ENCODE measurements around the gene SEC61B.

Gene SEC61B

DNA sequence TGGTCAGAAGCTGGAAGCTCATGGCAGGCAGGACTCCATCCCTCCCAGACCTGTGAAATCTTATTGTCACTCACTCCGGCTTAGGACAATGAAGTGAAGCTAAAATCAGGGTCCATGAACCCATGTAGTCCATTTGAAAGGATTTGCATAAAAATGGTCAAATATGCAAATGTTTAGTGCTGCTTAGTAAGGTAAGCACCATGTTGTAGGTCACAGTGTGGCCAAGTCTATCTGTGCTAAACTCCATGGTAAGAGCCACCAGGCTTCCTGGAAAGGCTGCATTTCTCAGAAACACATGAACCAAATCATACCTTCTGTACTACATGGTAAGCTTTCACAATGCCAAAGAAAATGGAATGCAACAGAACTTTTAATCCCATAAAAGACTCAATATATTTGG, 6.0 kb upstream of the SEC61B start:
- peaks cover 5% of the 10 kb centered on the region for H3K36me3 ChIP-seq (ENCODE audit: control insufficient read depth, insufficient read depth, low read length)
- 86 to 100% methylated on average over 1 of the region's 1 CpG for WGBS, 2 experiments
- H3K4me1 ChIP-seq (ENCODE audit: control insufficient read depth, insufficient read depth, low read length): peaks cover 5% of the 10 kb centered on the region
- no peak overlapping the region for H3K4me3 ChIP-seq (ENCODE audit: insufficient read depth, low read depth, low read length)
- H3K27ac ChIP-seq (ENCODE audit: insufficient read depth, low read depth, low read length, poor library complexity, severe bottlenecking): no peak overlapping the region
- H3K27me3 ChIP-seq (ENCODE audit: control insufficient read depth, insufficient read depth, low read length, poor library complexity, severe bottlenecking): no peaks in the 10 kb centered on the region
- no peaks in the 10 kb centered on the region for H3K9me3 ChIP-seq (ENCODE audit: control insufficient read depth, low read length)

DNA sequence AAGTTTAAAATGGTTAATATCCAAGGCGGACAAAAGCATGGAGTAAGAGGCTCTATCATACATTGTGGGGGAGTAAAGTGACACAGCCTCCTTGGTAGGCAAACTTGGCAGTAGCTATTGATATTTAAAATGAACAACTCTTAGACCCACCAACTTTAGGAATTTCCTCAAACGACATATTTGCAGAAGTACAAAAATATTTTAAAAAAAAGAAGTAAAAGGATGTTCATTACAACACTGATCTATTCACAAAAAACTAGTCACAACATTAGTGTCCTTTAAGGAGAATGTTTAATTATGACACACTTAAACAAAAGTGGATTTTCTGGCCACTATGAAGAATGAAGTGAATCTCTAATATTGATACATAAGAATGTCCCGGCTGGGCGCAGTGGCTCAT, 2.1 kb upstream of the SEC61B start:
- Histone ChIP-seq H3K27me3 (ENCODE audit: control insufficient read depth, insufficient read depth, low read length, poor library complexity, severe bottlenecking) (no peaks in the 10 kb centered on the region), H3K27ac (ENCODE audit: insufficient read depth, low read depth, low read length, poor library complexity, severe bottlenecking) (no peak overlapping the region), H3K36me3 (ENCODE audit: control insufficient read depth, insufficient read depth, low read length) (peaks cover 5% of the 10 kb centered on the region), H3K4me3 (ENCODE audit: insufficient read depth, low read depth, low read length) (no peak overlapping the region), H3K4me1 (ENCODE audit: control insufficient read depth, insufficient read depth, low read length) (peaks cover 5% of the 10 kb centered on the region), H3K9me3 (ENCODE audit: control insufficient read depth, low read length) (no peaks in the 10 kb centered on the region)
- 89% methylated on average over 3 to 4 of the region's 4 CpGs for WGBS, 2 experiments

DNA sequence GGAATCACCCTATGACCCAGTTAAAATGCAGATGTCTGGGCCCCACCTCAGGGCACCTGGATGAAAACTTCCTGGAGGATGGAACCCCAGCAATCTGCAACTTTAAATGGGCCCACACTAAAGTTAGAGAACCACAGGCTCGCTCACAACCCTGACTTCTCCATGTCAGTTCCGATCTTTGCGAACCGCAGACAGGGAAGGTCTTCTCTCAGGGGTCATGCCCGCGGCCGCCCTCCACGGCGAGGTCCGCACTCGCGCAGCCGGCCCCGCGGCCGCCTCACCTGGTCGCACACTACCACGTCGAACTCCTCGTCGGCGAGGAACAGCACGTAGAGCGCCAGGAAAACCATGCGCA, 839 bp upstream of the SEC61B start:
- Histone ChIP-seq H3K9me3 (ENCODE audit: control insufficient read depth, low read length) (no peaks in the 10 kb centered on the region), H3K4me3 (ENCODE audit: insufficient read depth, low read depth, low read length) (peak overlapping the region; percentile 94), H3K4me1 (ENCODE audit: control insufficient read depth, insufficient read depth, low read length) (peaks cover 5% of the 10 kb centered on the region), H3K27me3 (ENCODE audit: control insufficient read depth, insufficient read depth, low read length, poor library complexity, severe bottlenecking) (no peaks in the 10 kb centered on the region), H3K27ac (ENCODE audit: insufficient read depth, low read depth, low read length, poor library complexity, severe bottlenecking) (peak overlapping the region; percentile 99), H3K36me3 (ENCODE audit: control insufficient read depth, insufficient read depth, low read length) (peaks cover 5% of the 10 kb centered on the region)
- 0% methylated on average over 25 of the region's 25 CpGs for WGBS, 2 experiments

DNA sequence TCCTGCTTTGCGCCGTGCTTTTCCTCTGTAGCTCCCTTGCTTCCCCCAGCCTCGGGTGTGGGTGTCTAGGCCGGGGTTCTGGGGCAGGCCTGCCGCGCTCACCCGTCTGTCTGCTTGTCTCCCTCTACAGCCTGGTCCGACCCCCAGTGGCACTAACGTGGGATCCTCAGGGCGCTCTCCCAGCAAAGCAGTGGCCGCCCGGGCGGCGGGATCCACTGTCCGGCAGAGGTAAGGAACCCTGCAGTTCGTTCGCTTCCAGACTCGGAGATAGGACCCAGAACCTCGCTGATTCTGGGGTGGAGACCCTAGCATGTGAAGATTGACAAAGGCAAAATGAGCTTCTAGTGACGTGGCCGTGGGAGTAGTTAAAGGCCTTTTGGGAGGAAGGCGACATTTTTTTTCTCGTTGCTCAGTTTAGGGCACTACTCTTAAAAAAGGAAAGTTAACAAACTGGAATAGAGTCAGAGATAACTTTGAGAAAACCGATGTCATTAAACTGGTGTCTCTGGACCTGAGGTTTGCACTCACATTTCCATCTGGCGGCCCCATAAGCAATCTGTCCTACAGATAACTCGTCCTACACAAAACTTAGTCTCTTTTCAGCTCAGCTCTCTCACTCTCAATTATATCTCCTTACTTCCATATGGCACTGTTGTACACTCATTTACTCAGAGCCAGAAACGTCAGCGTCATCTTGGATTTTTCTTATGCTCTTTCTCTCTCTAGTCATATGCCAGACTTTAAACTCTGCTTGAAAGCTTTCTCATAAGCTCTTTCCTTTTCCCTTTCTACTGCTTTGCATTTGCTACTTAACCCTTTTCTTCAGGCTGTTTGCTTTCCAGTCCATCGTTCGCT, 561 bp downstream of the SEC61B start:
- Histone ChIP-seq H3K4me3 (ENCODE audit: insufficient read depth, low read depth, low read length) (peak overlapping the region; percentile 94), H3K27me3 (ENCODE audit: control insufficient read depth, insufficient read depth, low read length, poor library complexity, severe bottlenecking) (no peaks in the 10 kb centered on the region), H3K9me3 (ENCODE audit: control insufficient read depth, low read length) (no peaks in the 10 kb centered on the region), H3K4me1 (ENCODE audit: control insufficient read depth, insufficient read depth, low read length) (peaks cover 5% of the 10 kb centered on the region), H3K27ac (ENCODE audit: insufficient read depth, low read depth, low read length, poor library complexity, severe bottlenecking) (peak overlapping the region; percentile 99), H3K36me3 (ENCODE audit: control insufficient read depth, insufficient read depth, low read length) (peaks cover 5% of the 10 kb centered on the region)
- WGBS, 2 experiments: 14% methylated on average over 30 of the region's 30 CpGs

DNA sequence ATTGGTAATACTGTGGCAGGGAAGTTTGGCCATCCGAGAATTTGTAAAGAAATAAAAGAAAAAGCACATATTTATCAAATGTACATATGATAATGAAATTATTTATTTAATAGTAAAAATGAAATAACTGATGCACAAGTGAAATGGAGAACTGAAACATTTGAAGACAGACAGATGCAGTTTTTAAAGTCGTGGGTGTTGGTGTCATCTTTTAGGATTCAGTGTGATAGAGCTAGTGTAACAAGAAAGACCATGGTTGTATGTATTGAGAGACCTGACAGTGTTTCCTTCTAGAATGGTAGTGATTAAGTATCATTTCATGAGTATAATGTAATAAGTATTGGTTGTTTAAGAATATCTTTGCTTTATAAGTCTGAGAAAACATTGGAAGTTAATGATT, 2.4 kb downstream of the SEC61B start:
- Histone ChIP-seq H3K36me3 (ENCODE audit: control insufficient read depth, insufficient read depth, low read length) (peaks cover 6% of the 10 kb centered on the region), H3K27me3 (ENCODE audit: control insufficient read depth, insufficient read depth, low read length, poor library complexity, severe bottlenecking) (no peaks in the 10 kb centered on the region), H3K9me3 (ENCODE audit: control insufficient read depth, low read length) (no peaks in the 10 kb centered on the region), H3K4me3 (ENCODE audit: insufficient read depth, low read depth, low read length) (no peak overlapping the region), H3K4me1 (ENCODE audit: control insufficient read depth, insufficient read depth, low read length) (peaks cover 5% of the 10 kb centered on the region), H3K27ac (ENCODE audit: insufficient read depth, low read depth, low read length, poor library complexity, severe bottlenecking) (no peak overlapping the region)
- WGBS, 2 experiments: 90 to 93% methylated on average over 1 of the region's 2 CpGs

DNA sequence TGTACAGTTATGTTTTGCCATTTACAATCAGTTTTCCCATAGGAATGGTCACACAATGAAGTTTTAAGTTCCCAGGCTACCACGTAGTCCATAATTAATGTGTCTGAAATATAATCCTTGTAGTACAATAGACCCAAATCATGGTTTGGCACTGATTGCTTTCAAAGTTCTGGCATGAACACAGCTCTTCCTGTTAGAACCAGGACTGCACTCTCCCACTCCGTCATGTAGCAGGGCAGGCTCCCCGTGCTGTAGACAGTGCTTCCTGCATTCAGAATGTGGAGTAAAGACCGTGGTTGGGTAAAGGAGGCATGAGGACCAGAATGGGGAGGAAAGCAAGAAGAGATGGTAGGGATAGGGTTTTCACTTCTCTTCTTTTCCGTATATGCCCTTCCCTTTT, 4.0 kb downstream of the SEC61B start:
- H3K36me3 ChIP-seq (ENCODE audit: control insufficient read depth, insufficient read depth, low read length): peaks cover 14% of the 10 kb centered on the region
- WGBS, 2 experiments: 96 to 99% methylated on average over 5 of the region's 5 CpGs
- H3K4me3 ChIP-seq (ENCODE audit: insufficient read depth, low read depth, low read length): no peak overlapping the region
- H3K27me3 ChIP-seq (ENCODE audit: control insufficient read depth, insufficient read depth, low read length, poor library complexity, severe bottlenecking): no peaks in the 10 kb centered on the region
- H3K4me1 ChIP-seq (ENCODE audit: control insufficient read depth, insufficient read depth, low read length): no peaks in the 10 kb centered on the region
- no peak overlapping the region for H3K27ac ChIP-seq (ENCODE audit: insufficient read depth, low read depth, low read length, poor library complexity, severe bottlenecking)
- H3K9me3 ChIP-seq (ENCODE audit: control insufficient read depth, low read length): no peaks in the 10 kb centered on the region

DNA sequence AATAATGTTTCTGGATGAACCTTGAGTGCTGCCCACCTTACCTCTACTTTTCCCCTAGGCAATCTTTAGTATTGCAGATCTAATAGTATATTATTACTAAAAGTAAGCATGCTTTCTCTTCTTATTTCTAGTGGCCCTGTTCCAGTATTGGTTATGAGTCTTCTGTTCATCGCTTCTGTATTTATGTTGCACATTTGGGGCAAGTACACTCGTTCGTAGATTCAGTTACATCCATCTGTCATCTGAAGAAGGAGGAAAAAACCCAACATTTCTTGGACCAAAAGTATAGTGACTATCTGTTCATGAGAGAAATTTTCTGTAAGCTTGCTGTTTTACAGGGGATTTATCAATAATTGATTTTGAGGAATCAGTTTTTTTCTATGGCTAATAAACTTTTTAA, 8.1 kb downstream of the SEC61B start:
- H3K36me3 ChIP-seq (ENCODE audit: control insufficient read depth, insufficient read depth, low read length): peaks cover 14% of the 10 kb centered on the region

DNA sequence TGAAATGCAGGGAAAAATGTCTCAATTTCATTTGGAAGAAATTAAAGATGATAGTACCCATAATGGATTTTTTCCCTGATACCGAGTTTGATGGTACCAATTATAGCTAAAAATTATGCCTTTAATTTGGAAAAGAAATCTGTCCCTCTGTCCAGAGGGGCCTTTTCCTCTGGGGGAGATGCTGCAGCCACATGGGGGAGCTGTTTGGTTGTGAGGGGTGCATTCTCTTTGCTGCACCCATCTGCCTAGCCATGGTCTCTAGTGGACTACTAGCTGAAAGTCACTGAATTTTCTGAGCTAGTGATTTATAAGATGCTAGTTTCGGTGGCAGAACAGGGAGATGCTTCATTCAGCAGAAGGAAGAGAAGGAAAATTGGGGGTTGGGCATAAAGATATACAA, 9.6 kb downstream of the SEC61B start:
- Histone ChIP-seq H3K27me3 (ENCODE audit: control insufficient read depth, insufficient read depth, low read length, poor library complexity, severe bottlenecking) (no peaks in the 10 kb centered on the region), H3K4me1 (ENCODE audit: control insufficient read depth, insufficient read depth, low read length) (no peaks in the 10 kb centered on the region), H3K4me3 (ENCODE audit: insufficient read depth, low read depth, low read length) (no peak overlapping the region), H3K9me3 (ENCODE audit: control insufficient read depth, low read length) (no peaks in the 10 kb centered on the region), H3K36me3 (ENCODE audit: control insufficient read depth, insufficient read depth, low read length) (peaks cover 14% of the 10 kb centered on the region), H3K27ac (ENCODE audit: insufficient read depth, low read depth, low read length, poor library complexity, severe bottlenecking) (no peak overlapping the region)
- WGBS, 2 experiments: 47 to 64% methylated on average over 1 to 2 of the region's 2 CpGs

More for the DNA sequence above, 8.1 kb downstream of the SEC61B start:
- Histone ChIP-seq H3K4me3 (ENCODE audit: insufficient read depth, low read depth, low read length) (no peak overlapping the region), H3K4me1 (ENCODE audit: control insufficient read depth, insufficient read depth, low read length) (no peaks in the 10 kb centered on the region), H3K9me3 (ENCODE audit: control insufficient read depth, low read length) (no peaks in the 10 kb centered on the region), H3K27ac (ENCODE audit: insufficient read depth, low read depth, low read length, poor library complexity, severe bottlenecking) (no peak overlapping the region), H3K27me3 (ENCODE audit: control insufficient read depth, insufficient read depth, low read length, poor library complexity, severe bottlenecking) (no peaks in the 10 kb centered on the region)
- 100% methylated on average over 3 of the region's 3 CpGs for WGBS, 2 experiments

DNA sequence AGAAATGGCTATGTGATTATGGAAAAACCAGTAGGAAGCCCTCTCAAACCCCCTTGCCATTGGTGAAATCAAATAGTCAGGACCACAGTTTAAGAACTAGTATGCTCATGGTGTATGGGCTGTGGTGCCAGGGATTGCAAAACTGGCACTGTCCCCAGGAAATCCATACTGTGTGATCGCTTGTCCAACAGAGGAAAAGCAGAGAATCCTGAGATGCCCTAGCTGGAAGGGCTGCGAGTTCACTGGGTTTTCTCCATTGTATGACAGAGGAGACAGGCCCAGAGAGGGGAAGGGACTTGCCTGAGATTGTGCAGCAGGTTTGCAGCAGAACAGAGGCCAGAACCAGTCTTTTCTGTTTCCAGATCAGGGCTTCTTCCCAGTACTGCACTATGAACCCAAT, 12.5 kb downstream of the SEC61B start:
- Histone ChIP-seq H3K4me3 (ENCODE audit: insufficient read depth, low read depth, low read length) (no peak overlapping the region), H3K9me3 (ENCODE audit: control insufficient read depth, low read length) (no peaks in the 10 kb centered on the region), H3K27ac (ENCODE audit: insufficient read depth, low read depth, low read length, poor library complexity, severe bottlenecking) (no peak overlapping the region), H3K27me3 (ENCODE audit: control insufficient read depth, insufficient read depth, low read length, poor library complexity, severe bottlenecking) (no peaks in the 10 kb centered on the region), H3K36me3 (ENCODE audit: control insufficient read depth, insufficient read depth, low read length) (peaks cover 8% of the 10 kb centered on the region), H3K4me1 (ENCODE audit: control insufficient read depth, insufficient read depth, low read length) (no peaks in the 10 kb centered on the region)
- WGBS, 2 experiments: 93% methylated on average over 2 of the region's 2 CpGs

DNA sequence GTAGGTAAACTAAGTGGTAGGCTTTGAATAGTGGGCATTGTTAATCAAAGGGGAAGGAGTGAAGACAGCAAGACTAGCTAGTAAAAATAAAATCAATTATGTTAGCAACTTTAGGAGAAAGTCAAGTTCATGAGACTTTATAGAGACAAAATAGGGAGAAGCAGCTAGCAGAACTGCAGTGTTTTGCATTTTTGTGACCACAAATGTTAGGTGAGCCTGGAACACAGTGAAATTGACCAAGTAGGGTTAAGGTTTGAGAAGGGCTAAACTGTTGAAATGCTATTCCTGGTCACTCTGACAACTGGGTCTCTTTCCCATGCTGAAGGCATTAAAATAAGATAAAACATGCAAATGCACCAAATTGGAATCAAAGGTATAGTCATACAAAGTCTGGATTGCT, 13.0 kb downstream of the SEC61B start:
- no peaks in the 10 kb centered on the region for H3K9me3 ChIP-seq (ENCODE audit: control insufficient read depth, low read length)
- H3K4me3 ChIP-seq (ENCODE audit: insufficient read depth, low read depth, low read length): no peak overlapping the region
- no peaks in the 10 kb centered on the region for H3K4me1 ChIP-seq (ENCODE audit: control insufficient read depth, insufficient read depth, low read length)
- no peak overlapping the region for H3K27ac ChIP-seq (ENCODE audit: insufficient read depth, low read depth, low read length, poor library complexity, severe bottlenecking)
- H3K36me3 ChIP-seq (ENCODE audit: control insufficient read depth, insufficient read depth, low read length): peaks cover 8% of the 10 kb centered on the region
- no peaks in the 10 kb centered on the region for H3K27me3 ChIP-seq (ENCODE audit: control insufficient read depth, insufficient read depth, low read length, poor library complexity, severe bottlenecking)
